NCI-H526 (cell line): Measurements from ENCODE around the gene PPP1R1B.

Experiments used
- DNase-seq, 2 experiments: peaks; one replicate each; lab custom pipeline; 2025; lab: John Stamatoyannopoulos, UW

Gene PPP1R1B

GRCh38 chr17:39615434-39615833 lies 11.3 kb upstream of the PPP1R1B start:
- DNase-seq, result no peak

- DNase-seq, result no peak
These were observed 9.7 kb upstream of the PPP1R1B start for GRCh38 chr17:39617100-39617445.

- peak; percentile 55 to 85 for DNase-seq
These were observed 9.1 kb upstream of the PPP1R1B start for GRCh38 chr17:39617446-39618245.

DNA sequence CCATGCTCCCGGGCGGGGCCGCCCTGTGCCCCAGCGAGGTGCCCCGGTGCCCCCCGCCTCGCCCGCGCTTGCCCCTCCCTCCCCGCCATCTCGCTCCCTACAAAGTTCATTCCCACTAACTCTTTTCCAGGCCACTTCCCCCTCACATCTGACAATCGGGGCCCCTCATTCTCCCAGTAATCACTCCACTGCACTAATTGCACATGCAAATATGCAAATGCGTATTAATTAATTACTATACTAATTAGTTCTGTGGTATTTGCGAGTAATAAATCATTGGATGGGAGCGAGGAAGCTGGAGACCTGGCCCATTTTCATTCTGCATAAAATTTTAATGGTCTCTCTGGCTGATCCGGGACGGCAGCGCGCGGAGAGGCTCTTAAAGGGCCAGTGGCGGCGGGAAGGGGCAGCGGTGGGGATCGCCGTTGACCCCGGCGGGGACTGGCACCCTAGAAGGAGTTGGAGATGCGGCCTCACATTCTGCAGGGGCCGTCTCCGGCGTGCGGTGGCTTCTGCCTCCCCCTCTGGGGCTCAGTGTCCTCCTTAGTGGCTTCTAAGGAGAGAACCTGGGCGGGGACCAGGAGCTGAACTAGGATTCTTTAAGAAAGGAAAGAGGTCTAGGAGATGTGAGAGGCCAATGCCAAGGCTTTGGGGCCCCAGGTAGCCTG lies 8.4 kb upstream of the PPP1R1B start:
- DNase-seq, result peak in 1 of 2 experiments; percentile 72

GRCh38 chr17:39618956-39619785 lies 7.6 kb upstream of the PPP1R1B start:
- no peak for DNase-seq

- DNase-seq, result no peak
These were observed 7.0 kb upstream of the PPP1R1B start for GRCh38 chr17:39619786-39620101.

DNA sequence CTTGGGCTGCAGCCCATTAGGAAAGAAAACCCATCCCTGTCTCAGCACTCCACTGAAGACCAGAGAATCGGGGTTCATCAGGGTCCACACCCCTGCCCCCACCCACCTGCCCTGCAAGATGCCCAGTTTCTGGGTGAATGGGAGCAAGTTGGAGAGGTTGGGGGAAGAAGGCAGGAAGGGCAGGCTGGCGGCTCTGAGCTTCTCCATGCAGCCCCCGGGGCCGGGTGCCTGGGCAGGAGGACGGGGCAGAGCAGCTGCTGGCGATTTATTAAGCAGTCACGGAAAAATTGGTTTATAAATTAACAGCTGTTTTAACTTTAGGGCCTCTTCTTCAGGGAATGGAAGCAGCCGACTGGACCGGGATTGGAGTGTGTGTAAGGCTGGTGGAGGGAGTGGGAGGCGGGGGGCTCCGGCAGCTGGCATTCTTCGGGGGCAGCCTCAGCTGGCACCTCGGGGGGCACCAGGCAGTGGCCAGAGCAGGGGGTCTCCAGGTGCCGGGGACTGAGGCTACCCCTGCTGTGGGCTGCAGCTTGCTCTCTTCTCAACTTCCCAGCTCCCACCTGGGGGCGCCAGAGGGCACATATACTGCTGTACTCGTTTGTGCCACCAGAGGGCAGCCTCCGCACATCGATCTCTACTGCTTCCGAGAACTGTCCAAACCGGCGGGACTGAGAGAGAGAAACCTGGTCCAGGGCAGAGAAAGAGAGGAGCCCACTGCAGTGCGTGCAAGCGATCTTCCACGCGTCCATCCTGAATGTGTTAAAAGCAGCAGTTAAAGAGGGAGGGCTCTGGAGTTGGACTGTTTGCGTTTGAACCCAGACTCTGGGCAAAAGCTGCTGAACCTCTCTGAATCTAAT lies 5.0 kb upstream of the PPP1R1B start:
- peak; percentile 61 to 83 for DNase-seq

DNA sequence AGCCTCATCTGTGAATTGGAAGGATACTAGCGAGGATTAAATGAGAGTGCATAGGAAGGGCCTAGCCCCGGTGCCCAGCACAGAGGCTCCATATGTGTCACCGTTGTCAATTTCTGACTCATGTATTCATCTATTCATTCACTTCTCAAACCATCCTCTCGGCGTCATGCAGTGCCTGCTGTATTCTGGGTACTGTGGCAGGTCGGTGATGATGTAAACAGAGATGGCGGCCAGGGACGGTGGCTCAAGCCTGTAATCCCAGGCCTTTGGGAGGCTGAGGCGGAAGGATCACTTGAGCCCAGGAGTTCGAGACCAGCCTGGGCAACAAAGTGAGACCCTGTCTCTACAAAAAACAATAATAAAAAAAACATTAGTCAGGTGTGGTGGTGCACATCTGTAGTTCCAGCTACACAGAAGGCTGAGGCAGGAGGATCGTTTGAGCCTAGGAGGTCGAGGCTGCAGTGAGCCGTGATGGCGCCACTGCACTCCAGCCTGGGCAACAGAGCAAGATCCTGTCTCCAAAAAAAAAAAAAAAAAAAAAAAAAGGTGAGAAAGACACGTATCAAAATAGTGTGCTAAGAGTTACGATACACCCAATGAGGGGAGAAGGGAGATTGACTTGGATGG lies 4.3 kb upstream of the PPP1R1B start:
- DNase-seq, result no peak

DNA sequence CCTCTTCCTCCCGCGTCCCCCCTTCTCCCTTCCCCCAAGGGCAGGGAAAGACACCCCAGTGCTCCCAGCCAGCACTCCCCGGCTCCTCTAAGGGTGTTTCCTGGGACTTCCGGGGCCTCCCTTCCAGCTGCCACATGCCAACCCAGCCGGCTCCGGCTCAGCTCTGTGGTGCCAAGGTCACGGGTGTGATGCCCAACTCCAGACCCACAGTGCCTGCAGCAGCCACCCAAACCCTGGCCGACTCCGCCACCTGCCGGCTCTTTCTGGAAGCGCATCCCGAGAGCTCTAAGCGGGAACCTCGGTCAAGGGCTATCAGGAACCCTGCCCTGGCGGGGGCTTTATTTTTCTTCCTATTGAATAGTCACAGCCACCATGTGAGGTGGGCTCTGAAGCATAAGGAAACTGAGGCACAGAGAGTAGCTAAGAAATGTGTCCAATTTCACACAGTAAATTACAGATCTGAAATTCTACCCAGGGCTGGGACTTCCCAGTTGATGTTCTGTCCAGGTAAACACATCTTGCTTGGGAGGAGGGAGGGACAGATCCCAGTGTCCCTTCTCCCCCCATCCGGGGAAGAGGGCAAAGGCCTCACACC lies 3.3 kb upstream of the PPP1R1B start:
- peak; percentile 38 to 90 for DNase-seq

GRCh38 chr17:39624313-39624712 lies 2.4 kb upstream of the PPP1R1B start:
- DNase-seq, result no peak

GRCh38 chr17:39625198-39625785 lies 1.5 kb upstream of the PPP1R1B start:
- no peak for DNase-seq

- DNase-seq, result peak in 1 of 2 experiments; percentile 28
These were observed 427 bp downstream of the PPP1R1B start for GRCh38 chr17:39627047-39627711.

GRCh38 chr17:39627712-39628516 lies 1.2 kb downstream of the PPP1R1B start:
- peak in 1 of 2 experiments; percentile 61 for DNase-seq

DNA sequence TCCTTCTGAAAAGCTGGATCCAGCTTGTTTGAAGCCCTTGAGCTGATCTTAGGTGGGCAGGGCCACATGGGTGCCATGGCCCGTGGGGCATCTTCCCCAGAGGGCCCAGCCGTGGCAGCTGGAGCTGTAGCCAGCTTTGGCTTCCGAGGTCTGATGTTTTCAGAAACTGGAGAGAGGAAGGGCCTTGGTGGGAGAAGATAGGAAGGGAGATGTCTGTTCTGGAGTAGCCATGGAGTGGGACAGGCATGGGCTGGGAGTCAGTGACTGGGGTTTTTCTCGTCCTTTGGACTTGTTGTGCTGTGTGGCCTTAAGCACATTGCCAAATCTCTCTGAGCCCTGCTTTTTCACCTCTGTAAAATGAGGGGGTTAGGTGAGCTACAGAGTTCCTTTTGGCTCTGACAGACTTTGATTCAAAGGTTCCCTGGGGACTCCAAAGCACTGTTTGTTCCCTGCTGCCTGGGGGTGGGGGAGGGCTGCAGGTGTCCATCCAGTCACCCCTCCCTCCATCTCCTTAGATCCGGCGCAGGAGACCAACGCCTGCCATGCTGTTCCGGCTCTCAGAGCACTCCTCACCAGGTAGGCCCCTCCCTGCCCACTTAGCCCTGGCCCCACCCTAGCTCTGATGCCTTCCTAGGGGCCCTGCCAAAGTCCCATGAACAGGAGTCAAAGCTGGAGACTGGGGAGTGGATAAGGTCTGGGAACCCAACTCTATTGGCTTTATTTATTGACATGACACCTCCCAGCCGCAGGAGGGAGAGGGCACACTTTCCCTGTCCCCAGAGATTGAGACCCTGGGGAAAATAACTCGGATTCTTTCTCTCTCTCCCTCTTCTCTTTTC lies 2.1 kb downstream of the PPP1R1B start:
- peak; percentile 34 to 70 for DNase-seq

DNA sequence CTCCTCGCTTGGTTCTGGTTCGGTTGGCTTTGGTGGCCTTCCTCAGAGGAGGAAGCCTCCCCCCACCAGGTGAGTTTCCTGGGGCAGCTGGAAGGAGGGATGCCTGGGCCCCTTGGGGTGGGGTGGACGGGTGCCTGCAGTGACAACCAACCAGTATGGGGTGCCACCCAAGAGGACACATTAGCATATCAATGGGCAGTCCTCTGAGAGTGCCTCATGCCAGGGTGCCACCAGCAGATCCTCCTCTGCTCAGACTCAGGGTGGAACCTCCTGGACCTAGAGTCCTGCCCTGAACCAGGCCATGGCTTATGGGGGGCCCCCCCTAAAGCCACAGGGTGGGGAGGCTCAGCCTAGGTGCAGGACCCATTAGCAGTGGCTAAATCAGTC lies 2.7 kb downstream of the PPP1R1B start:
- DNase-seq, result no peak

DNA sequence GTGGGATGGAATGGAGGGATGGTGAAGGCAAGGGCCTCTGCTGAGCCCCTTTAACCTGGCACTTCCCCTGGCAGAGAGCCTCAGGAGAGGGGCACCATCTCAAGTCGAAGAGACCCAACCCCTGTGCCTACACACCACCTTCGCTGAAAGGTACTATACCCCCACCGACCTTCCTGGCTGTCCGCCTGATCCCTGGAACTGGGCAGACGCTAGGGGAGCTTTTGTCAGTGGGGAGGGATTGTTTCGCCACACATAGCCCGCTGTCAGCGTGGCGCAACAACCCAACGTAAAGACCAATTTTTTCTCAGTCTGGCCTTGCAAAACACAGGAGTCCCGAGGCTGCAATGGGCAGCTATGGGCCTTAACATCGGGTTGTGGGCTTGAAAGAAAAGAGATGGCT lies 3.1 kb downstream of the PPP1R1B start:
- no peak for DNase-seq

DNA sequence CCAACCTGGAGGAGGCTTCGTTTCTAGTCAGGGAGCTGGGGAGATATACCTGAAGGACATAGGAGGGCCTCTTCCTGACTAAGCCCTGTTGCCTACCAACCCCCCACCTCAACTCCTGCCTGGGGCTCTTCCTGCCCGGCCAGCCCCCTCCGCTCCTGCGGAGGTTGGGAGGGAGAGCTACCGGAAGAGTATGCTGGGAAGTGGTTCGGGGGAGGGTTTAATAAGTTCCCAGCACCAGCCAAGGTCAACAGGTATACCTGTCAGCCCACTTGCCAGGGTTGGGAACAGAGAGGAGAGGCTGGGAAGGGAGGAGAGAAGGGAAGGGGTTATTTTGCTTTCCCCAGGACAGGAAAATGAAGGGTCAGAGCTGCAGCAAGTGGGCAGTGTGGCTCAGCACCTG lies 4.7 kb downstream of the PPP1R1B start:
- DNase-seq, result peak in 1 of 2 experiments; percentile 16
